Endothelial cell of umbilical vein (primary cell): ENCODE measurements around the gene SUPT3H. TPM values are rescaled to one million over a fixed set of nuclear protein-coding genes. Genes with fewer than 3 reads are reported as not detected.
A peak's percentile ranks its signal among the peaks of the same experiment; 100 is the strongest.

ENCODE experiments used
- BruUV-seq: library from RNA; stranded (reverse); fragments of 400-500 nt; replicated peaks from 2 replicates; lab custom pipeline; 2021; lab: Mats Ljungman, UMichigan
- CTCF ChIA-PET: fragments of 300-600, 350-600 bp; sonication (Branson Sonifier 250); formaldehyde crosslinking; loops from one replicate; lab custom pipeline; 2021; ENCODE audit warnings: antibody characterized with exemption, inconsistent platforms; lab: Charles Lee
- POLR2A ChIA-PET: fragments of 300-600, 350-600 bp; sonication (Branson Sonifier 250); formaldehyde crosslinking; loops from one replicate; lab custom pipeline; 2021; ENCODE audit warnings: antibody characterized with exemption, inconsistent platforms; lab: Charles Lee
- DNase-seq: peaks from one replicate; pipeline ENCODE4 v3.0.0-alpha.2; 2011; ENCODE audit warnings: low read depth, low spot score
- FAIRE-seq: peaks from 2 replicates; lab custom pipeline; 2011; peaks lifted over from hg19 to GRCh38; lab: Jason Lieb, UNC
- H2AFZ ChIP-seq: 2 replicates; pipeline ENCODE4 v1.6.0; 2012; ENCODE audit warnings: low read depth, low read length, control low read depth, inconsistent platforms
- H3K27ac ChIP-seq: 2 replicates; pipeline ENCODE4 v1.5.1; 2011; ENCODE audit warnings: low read depth, mild to moderate bottlenecking, control low read depth, low read length, moderate library complexity; ENCODE audit not compliant: insufficient read depth
- H3K27me3 ChIP-seq, 2 experiments: 2 replicates each; pipeline versions ENCODE4 v1.6.0 to v1.6.1; 2011; ENCODE audit warnings: low read length in 2 of 2, mixed read lengths in 1 of 2; ENCODE audit not compliant: control insufficient read depth in 2 of 2, insufficient read depth in 2 of 2
- H3K36me3 ChIP-seq, 2 experiments: 2 replicates in 1 of 2; 3 replicates in 1 of 2; pipeline ENCODE4 v1.5.1; 2011; ENCODE audit warnings: low read length in 2 of 2, mild to moderate bottlenecking in 1 of 2, moderate library complexity in 1 of 2; ENCODE audit not compliant: control insufficient read depth in 2 of 2, insufficient read depth in 2 of 2; ENCODE audit errors: extremely low read depth in 1 of 2
- H3K4me1 ChIP-seq: 3 replicates; pipeline ENCODE4 v1.5.1; 2011; ENCODE audit warnings: mild to moderate bottlenecking, low read length; ENCODE audit not compliant: control insufficient read depth, insufficient read depth; ENCODE audit errors: extremely low read depth
- H3K4me2 ChIP-seq: 2 replicates; pipeline ENCODE4 v1.6.1; 2011; ENCODE audit warnings: low read length, control low read depth, mixed read lengths; ENCODE audit not compliant: insufficient read depth
- H3K4me3 ChIP-seq, 3 experiments: fragments of 200-600 bp in 1 of 3; sonication (generic), shearing (Covaris generic) in 1 of 3; replicated peaks in 1 of 3; 2 replicates each; pipeline ENCODE4 v1.5.1; 2011 to 2016; ENCODE audit warnings: control low read depth in 3 of 3, low read length in 3 of 3, mild to moderate bottlenecking in 2 of 3, inconsistent platforms in 1 of 3, low read depth in 1 of 3, moderate library complexity in 1 of 3; ENCODE audit not compliant: insufficient read depth in 1 of 3
- H3K79me2 ChIP-seq: 2 replicates; pipeline ENCODE4 v1.6.0; 2012; ENCODE audit warnings: low read length, inconsistent platforms; ENCODE audit not compliant: control insufficient read depth, insufficient read depth
- H3K9ac ChIP-seq: replicated peaks from 2 replicates; pipeline ENCODE3; 2011; ENCODE audit warnings: low read length, control low read depth; ENCODE audit not compliant: insufficient read depth; ENCODE audit errors: extremely low read depth
- H3K9me1 ChIP-seq: replicated peaks from 3 replicates; pipeline ENCODE4 v1.6.0; 2011; ENCODE audit warnings: mild to moderate bottlenecking, low read length; ENCODE audit not compliant: control insufficient read depth, insufficient read depth; ENCODE audit errors: extremely low read depth
- H3K9me3 ChIP-seq: replicated peaks from 2 replicates; pipeline ENCODE4 v1.5.1; 2012; ENCODE audit warnings: low read length, inconsistent platforms; ENCODE audit not compliant: control insufficient read depth, insufficient read depth
- H4K20me1 ChIP-seq: replicated peaks from 2 replicates; pipeline ENCODE3; 2011; ENCODE audit warnings: mild to moderate bottlenecking, low read length; ENCODE audit not compliant: control insufficient read depth, insufficient read depth; ENCODE audit errors: extremely low read depth
- CTCF ChIP-seq, 2 donors: IDR thresholded peaks; 1 replicate in 1 of 2; 2 replicates in 1 of 2; pipeline ENCODE4 v1.5.1; 2011; ENCODE audit warnings: low read length in 2 of 2, mild to moderate bottlenecking in 2 of 2, moderate library complexity in 2 of 2, control low read depth in 1 of 2, inconsistent platforms in 1 of 2, low read depth in 1 of 2; ENCODE audit not compliant: insufficient read depth in 1 of 2; ENCODE audit errors: extremely low read depth in 1 of 2
- EZH2 ChIP-seq: IDR thresholded peaks from 2 replicates; pipeline ENCODE4 v1.6.1; 2012; ENCODE audit warnings: borderline replicate concordance, low read depth, mild to moderate bottlenecking, moderate library complexity, low read length, inconsistent platforms; ENCODE audit not compliant: severe bottlenecking
- FOS ChIP-seq: IDR thresholded peaks from 2 replicates; pipeline ENCODE4 v1.6.1; 2011; ENCODE audit warnings: mild to moderate bottlenecking, low read length, moderate library complexity, borderline replicate concordance; ENCODE audit not compliant: insufficient read depth
- GATA2 ChIP-seq: IDR thresholded peaks from 2 replicates; pipeline ENCODE4 v1.7.0; 2011; ENCODE audit warnings: low read depth, mild to moderate bottlenecking, moderate library complexity, mixed read lengths, low read length; ENCODE audit not compliant: insufficient read length, insufficient read depth
- JUN ChIP-seq: IDR thresholded peaks from 2 replicates; pipeline ENCODE4 v1.6.1; 2011; ENCODE audit warnings: borderline replicate concordance, low read depth; ENCODE audit not compliant: insufficient read length, insufficient read depth
- MYC ChIP-seq: IDR thresholded peaks from one replicate; pipeline ENCODE4 v1.6.1; 2011; ENCODE audit warnings: mild to moderate bottlenecking, low read depth, low read length
- POLR2A ChIP-seq: IDR thresholded peaks from 2 replicates; pipeline ENCODE4 v1.6.1; 2012; ENCODE audit warnings: low read depth, mild to moderate bottlenecking, control low read depth, low read length
- POLR2AphosphoS5 ChIP-seq: IDR thresholded peaks from 2 replicates; pipeline ENCODE4 v1.6.1; 2012; ENCODE audit warnings: low read depth, mild to moderate bottlenecking, control low read depth, low read length, moderate library complexity; ENCODE audit not compliant: insufficient read depth
- dilution Hi-C: fragments of 300-500 bp; cut with MboI; formaldehyde crosslinking; loops from one replicate; pipeline ENCODE4 v1.15.0; 2019; ENCODE audit warnings: low sequenced_read_pairs; ENCODE audit not compliant: extremely low pct_ligation_motif_present
- intact Hi-C: fragments of 100-400 bp; cut with micrococcal nuclease; formaldehyde crosslinking; loops from one replicate; pipeline ENCODE4 v1.10.0; 2022
- polyA plus RNA-seq, 4 experiments: library from polyadenylated mRNA; depleted of rRNA in 3 of 4; stranded (reverse) in 3 of 4; unstranded in 1 of 4; fragments of >200 nt; gene quantifications; 2 replicates each; pipeline versions ENCODE4 v1.2.1 to v1.2.3, GENCODE V29; 2011 to 2012; ENCODE audit warnings: missing spikeins in 1 of 4
- total RNA-seq: library from RNA; stranded (reverse); gene quantifications from 2 replicates; pipeline ENCODE4 v1.2.3, GENCODE V29; 2021
- TF ChIP-seq, protein P1 (sequence below): IDR thresholded peaks from 2 replicates; pipeline ENCODE4 v1.6.1; 2011; ENCODE audit not compliant: insufficient read depth, insufficient read length

The SUPT3H gene
- total and polyA plus RNA-seq, 2 donors (not counting 3 experiments of a cell fraction or from before 2014, with no cell fraction given) = 8.3 to 9.8 TPM

- TF ChIP-seq CTCF (IDR thresholded peaks at IDR 0.05; ENCODE audit: extremely low read depth in 1 of 2, insufficient read depth in 1 of 2, low read depth in 1 of 2, low read length in 2 of 2) (no peak), EZH2 (peak; percentile 99)
- ChIA-PET CTCF (interaction anchor here (0.9 to 4.9 kb wide), 6 partner anchors 295 to 944 kb away, joined by 3 to 50 read pairs (median 6); no protein-coding TSS in a partner anchor), POLR2A (no interaction called here)
- H2AFZ ChIP-seq = no peak overlapping the region
- peaks cover 17% of the 10 kb centered on the region for H3K4me1 ChIP-seq
- peak; percentile 29 for DNase-seq
- H3K79me2 ChIP-seq = no peaks in the 10 kb centered on the region
- H3K9me1 ChIP-seq = no peaks in the 10 kb centered on the region
- peaks cover 67 to 96% of the 10 kb centered on the region in 2 experiments for H3K27me3 ChIP-seq
- BruUV-seq = no TSS peak
- H3K4me2 ChIP-seq = no peak overlapping the region
- no peak overlapping the region for H3K27ac ChIP-seq
- no peak overlapping the region for H3K9ac ChIP-seq
- no peaks in the 10 kb centered on the region for H3K9me3 ChIP-seq
- no peak for FAIRE-seq
- no peaks in the 10 kb centered on the region for H3K36me3 ChIP-seq
- H3K4me3 ChIP-seq = no peak overlapping the region
- intact Hi-C loops (loop anchor here (2.0 to 5.0 kb wide), 3 partner anchors 41 to 157 kb away; no protein-coding TSS in a partner anchor), dilution Hi-C loops (no loop called here)
- H4K20me1 ChIP-seq = no peaks in the 10 kb centered on the region
Measured at GRCh38 chr6:45420083-45420908, 42.6 kb upstream of the SUPT3H start.

- Histone ChIP-seq H3K9me3 (no peaks in the 10 kb centered on the region), H3K4me2 (no peak overlapping the region), H3K27ac (no peak overlapping the region), H2AFZ (no peak overlapping the region), H3K4me3 (no peak overlapping the region), H3K79me2 (no peaks in the 10 kb centered on the region), H3K9me1 (no peaks in the 10 kb centered on the region), H3K4me1 (peaks cover 17% of the 10 kb centered on the region), H3K27me3 (peaks cover 69 to 96% of the 10 kb centered on the region in 2 experiments), H4K20me1 (no peaks in the 10 kb centered on the region), H3K9ac (no peak overlapping the region), H3K36me3 (no peaks in the 10 kb centered on the region)
- ChIA-PET POLR2A (no interaction called here), CTCF (interaction anchor here (0.9 to 4.9 kb wide), 6 partner anchors 295 to 944 kb away, joined by 3 to 50 read pairs (median 6); no protein-coding TSS in a partner anchor)
- FAIRE-seq = no peak
- BruUV-seq = no TSS peak
- TF ChIP-seq EZH2 (peak; percentile 60), GATA2 (no peak), POLR2A (no peak), FOS (no peak), POLR2AphosphoS5 (no peak), CTCF (IDR thresholded peaks at IDR 0.05; ENCODE audit: extremely low read depth in 1 of 2, insufficient read depth in 1 of 2, low read depth in 1 of 2, low read length in 2 of 2) (peak in 1 of 2 donors; percentile 20), MYC (no peak), JUN (no peak)
- TF ChIP-seq, protein P1, sequence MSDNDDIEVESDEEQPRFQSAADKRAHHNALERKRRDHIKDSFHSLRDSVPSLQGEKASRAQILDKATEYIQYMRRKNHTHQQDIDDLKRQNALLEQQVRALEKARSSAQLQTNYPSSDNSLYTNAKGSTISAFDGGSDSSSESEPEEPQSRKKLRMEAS = no peak
- dilution Hi-C loops (no loop called here), intact Hi-C loops (loop anchor here (1.0 to 5.0 kb wide), 6 partner anchors 41 to 942 kb away; no protein-coding TSS in a partner anchor)
- DNase-seq = peak; percentile 22
Measured at GRCh38 chr6:45419571-45420082, 41.9 kb upstream of the SUPT3H start.
